ENCODE results near the gene GIPC2.

GIPC2 gene

GRCh38 chr1:78007677-78008341, 38.0 kb upstream of the GIPC2 start:
- no peak overlapping the region for H3K27ac ChIP-seq (ENCODE audit: low read depth, low read length)
- peaks cover 23% of the 10 kb centered on the region for H3K79me2 ChIP-seq (ENCODE audit: control insufficient read depth, low read length)
- peaks cover 17% of the 10 kb centered on the region for H3F3A ChIP-seq (ENCODE audit: control insufficient read depth, insufficient read depth)

GRCh38 chr1:78009276-78009675, 36.5 kb upstream of the GIPC2 start:
- H3F3A ChIP-seq (ENCODE audit: control insufficient read depth, insufficient read depth), result peaks cover 3% of the 10 kb centered on the region
- no peak overlapping the region for H3K27ac ChIP-seq (ENCODE audit: low read depth, low read length)
- H3K9me2 ChIP-seq (replicated peaks; ENCODE audit: control insufficient read depth, low read length), result no peaks in the 10 kb centered on the region
- no peak overlapping the region for H3K4me3 ChIP-seq (ENCODE audit: low read length)
- H3K27me3 ChIP-seq (ENCODE audit: control insufficient read depth, low read length), result no peaks in the 10 kb centered on the region
- peaks cover 3% of the 10 kb centered on the region; the same call in 1 of the 2 replicates for H3K36me3 ChIP-seq (ENCODE audit: control insufficient read depth, low read length)
- H3K4me2 ChIP-seq (ENCODE audit: low read length), result no peak overlapping the region
- no peak for TF ChIP-seq EZH2phosphoT487 (IDR thresholded peaks at IDR 0.05; ENCODE audit: borderline replicate concordance, low read length)
- no peak for TF ChIP-seq CTCF (IDR thresholded peaks at IDR 0.05; ENCODE audit: low read depth, low read length, poor library complexity, severe bottlenecking)
- H4K20me1 ChIP-seq (ENCODE audit: control insufficient read depth, insufficient read depth, low read depth, low read length), result no peaks in the 10 kb centered on the region
- H3K4me1 ChIP-seq (ENCODE audit: control insufficient read depth, low read length), result peaks cover 13% of the 10 kb centered on the region
- H3K9me3 ChIP-seq (ENCODE audit: control insufficient read depth, insufficient read depth, low read length), result no peaks in the 10 kb centered on the region
- peaks cover 23% of the 10 kb centered on the region for H3K79me2 ChIP-seq (ENCODE audit: control insufficient read depth, low read length)

More at GRCh38 chr1:78007677-78008341, 38.0 kb upstream of the GIPC2 start:
- Histone ChIP-seq H3K36me3 (ENCODE audit: control insufficient read depth, low read length) (no peaks in the 10 kb centered on the region), H4K20me1 (ENCODE audit: control insufficient read depth, insufficient read depth, low read depth, low read length) (no peaks in the 10 kb centered on the region), H3K4me2 (ENCODE audit: low read length) (no peak overlapping the region), H3K4me1 (ENCODE audit: control insufficient read depth, low read length) (peaks cover 28% of the 10 kb centered on the region), H3K27me3 (ENCODE audit: control insufficient read depth, low read length) (no peaks in the 10 kb centered on the region), H3K4me3 (ENCODE audit: low read length) (no peak overlapping the region), H3K9me3 (ENCODE audit: control insufficient read depth, insufficient read depth, low read length) (no peaks in the 10 kb centered on the region), H3K9me2 (replicated peaks; ENCODE audit: control insufficient read depth, low read length) (no peaks in the 10 kb centered on the region)
- no peak for TF ChIP-seq CTCF (IDR thresholded peaks at IDR 0.05; ENCODE audit: low read depth, low read length, poor library complexity, severe bottlenecking)
- TF ChIP-seq EZH2phosphoT487 (IDR thresholded peaks at IDR 0.05; ENCODE audit: borderline replicate concordance, low read length), result no peak

GRCh38 chr1:78009836-78010235, 35.9 kb upstream of the GIPC2 start:
- Histone ChIP-seq H3K36me3 (ENCODE audit: control insufficient read depth, low read length) (peaks cover 3% of the 10 kb centered on the region; the same call in 1 of the 2 replicates), H3K4me3 (ENCODE audit: low read length) (no peak overlapping the region), H3K9me2 (replicated peaks; ENCODE audit: control insufficient read depth, low read length) (no peaks in the 10 kb centered on the region), H3K27me3 (ENCODE audit: control insufficient read depth, low read length) (no peaks in the 10 kb centered on the region), H3K27ac (ENCODE audit: low read depth, low read length) (no peak overlapping the region), H4K20me1 (ENCODE audit: control insufficient read depth, insufficient read depth, low read depth, low read length) (no peaks in the 10 kb centered on the region), H3F3A (ENCODE audit: control insufficient read depth, insufficient read depth) (no peaks in the 10 kb centered on the region; the same call in 1 of the 2 replicates), H3K79me2 (ENCODE audit: control insufficient read depth, low read length) (peaks cover 22% of the 10 kb centered on the region), H3K4me1 (ENCODE audit: control insufficient read depth, low read length) (peaks cover 10% of the 10 kb centered on the region), H3K4me2 (ENCODE audit: low read length) (no peak overlapping the region), H3K9me3 (ENCODE audit: control insufficient read depth, insufficient read depth, low read length) (no peaks in the 10 kb centered on the region)
- no peak for TF ChIP-seq CTCF (IDR thresholded peaks at IDR 0.05; ENCODE audit: low read depth, low read length, poor library complexity, severe bottlenecking)
- TF ChIP-seq EZH2phosphoT487 (IDR thresholded peaks at IDR 0.05; ENCODE audit: borderline replicate concordance, low read length), result no peak
